CD4-positive, alpha-beta T cell (primary cell): ENCODE results near the gene SETBP1. TPM values are rescaled to one million over a fixed set of nuclear protein-coding genes. Genes with fewer than 3 reads are reported as not detected.

Experiments used
- ATAC-seq: fragments of 200-7000 bp; cut with Tn5 transposase; one replicate; pipeline ENCODE4 v1.10.0; 2022; ENCODE audit warnings: mild to moderate bottlenecking; ENCODE audit not compliant: poor library complexity
- CTCF ChIA-PET: fragments of 350-600 bp; sonication (Branson Sonifier 250); formaldehyde crosslinking; loops from one replicate; lab custom pipeline; 2021; ENCODE audit warnings: antibody characterized with exemption, inconsistent platforms; lab: Charles Lee
- POLR2A ChIA-PET: fragments of 350-600 bp; sonication (Branson Sonifier 250); formaldehyde crosslinking; loops from one replicate; lab custom pipeline; 2021; ENCODE audit warnings: antibody characterized with exemption, inconsistent platforms; lab: Charles Lee
- DNase-seq, 14 experiments: peaks; one replicate each; pipeline ENCODE4 v3.0.0-alpha.2; 2013 to 2020; ENCODE audit warnings: mixed read lengths in 2 of 14
- H3K27ac ChIP-seq, 2 donors: one replicate each; pipeline versions ENCODE4 v1.5.1 to v1.7.0; 2013; ENCODE audit warnings: low read length in 2 of 2, low read depth in 1 of 2, mild to moderate bottlenecking in 1 of 2
- H3K27me3 ChIP-seq, 2 experiments: 1 replicate in 1 of 2; 2 replicates in 1 of 2; pipeline versions ENCODE4 v1.6.1 to v1.7.0; 2013; ENCODE audit warnings: low read length in 2 of 2, control low read depth in 1 of 2, mild to moderate bottlenecking in 1 of 2, moderate library complexity in 1 of 2; ENCODE audit not compliant: insufficient read depth in 2 of 2, control insufficient read depth in 1 of 2
- H3K36me3 ChIP-seq: one replicate; pipeline ENCODE4 v1.6.1; 2013; ENCODE audit warnings: low read length, control low read depth; ENCODE audit not compliant: insufficient read depth
- H3K4me1 ChIP-seq: one replicate; pipeline ENCODE4 v1.6.1; 2013; ENCODE audit warnings: low read length, control low read depth; ENCODE audit not compliant: insufficient read depth
- H3K4me3 ChIP-seq: one replicate; pipeline ENCODE4 v1.5.1; 2013; ENCODE audit warnings: mild to moderate bottlenecking, low read length, moderate library complexity
- H3K9me3 ChIP-seq, 2 experiments: 1 replicate in 1 of 2; 2 replicates in 1 of 2; pipeline versions ENCODE4 v1.6.1 to v1.7.0; 2013; ENCODE audit warnings: low read length in 2 of 2, mild to moderate bottlenecking in 2 of 2, control low read depth in 1 of 2, moderate library complexity in 1 of 2; ENCODE audit not compliant: control insufficient read depth in 1 of 2, insufficient read depth in 1 of 2
- H3K27ac Mint-ChIP-seq: one replicate; pipeline ENCODE4 v1.8.0; 2020; ENCODE audit warnings: mixed read lengths
- H3K27me3 Mint-ChIP-seq: one replicate; pipeline ENCODE4 v1.8.0; 2021; ENCODE audit warnings: mixed read lengths
- H3K36me3 Mint-ChIP-seq: one replicate; pipeline ENCODE4 v1.8.0; 2021; ENCODE audit warnings: low read depth, mixed read lengths
- H3K4me1 Mint-ChIP-seq: one replicate; pipeline ENCODE4 v1.8.0; 2021; ENCODE audit warnings: low read depth, mixed read lengths
- H3K4me3 Mint-ChIP-seq: one replicate; pipeline ENCODE4 v1.8.0; 2020; ENCODE audit warnings: mild to moderate bottlenecking, mixed read lengths
- H3K9me3 Mint-ChIP-seq: one replicate; pipeline ENCODE4 v1.8.0; 2020; ENCODE audit warnings: mixed read lengths
- CTCF ChIP-seq: fragments of 200-600 bp; IDR thresholded peaks from one replicate; pipeline ENCODE4 v1.8.0; 2022; ENCODE audit warnings: antibody characterized with exemption, mild to moderate bottlenecking
- intact Hi-C, 2 experiments: fragments of 100-400 bp; cut with DNase I in 1 of 2; cut with micrococcal nuclease in 1 of 2; formaldehyde crosslinking; loops; one replicate each; pipeline versions ENCODE4 v1.15.1 to v1.9.0; 2023 to 2025; cut with DNase I, micrococcal nuclease
- total RNA-seq, 174 experiments: library from RNA in 2 of 174; stranded (reverse) in 2 of 174; gene quantifications; one replicate each; pipeline ENCODE4 v1.2.3 and lab custom pipeline; 2021 to 2026

Gene SETBP1
- total RNA-seq, 2 experiments from 2014 or later: 0.25 to 0.41 TPM

- Mint-ChIP-seq H3K9me3 (peaks cover 3% of the 10 kb centered on the region), H3K27ac (no peak overlapping the region), H3K4me3 (no peak overlapping the region), H3K4me1 (no peaks in the 10 kb centered on the region), H3K27me3 (no peaks in the 10 kb centered on the region), H3K36me3 (no peaks in the 10 kb centered on the region)
- TF ChIP-seq CTCF: no peak
- Histone ChIP-seq H3K9me3 (peaks cover 0 to 6% of the 10 kb centered on the region in 2 experiments), H3K36me3 (no peaks in the 10 kb centered on the region), H3K27ac (no peak overlapping the region), H3K27me3 (peaks cover 3 to 4% of the 10 kb centered on the region in 2 experiments), H3K4me1 (no peaks in the 10 kb centered on the region), H3K4me3 (no peak overlapping the region)
- DNase-seq: no peak
- no peak for ATAC-seq
- ChIA-PET CTCF (no interaction called here), POLR2A (no interaction called here)
- intact Hi-C loops: no loop called here
Measured at GRCh38 chr18:45083226-45083855, 402.7 kb downstream of the SETBP1 start.

GRCh38 chr18:45084206-45084605, 403.5 kb downstream of the SETBP1 start:
- intact Hi-C loops: no loop called here
- peaks cover 3% of the 10 kb centered on the region for H3K9me3 Mint-ChIP-seq
- H3K27me3 ChIP-seq: peaks cover 3 to 4% of the 10 kb centered on the region in 2 experiments
- H3K27ac ChIP-seq: no peak overlapping the region
- H3K9me3 ChIP-seq: peaks cover 0 to 6% of the 10 kb centered on the region in 2 experiments
- no peaks in the 10 kb centered on the region for H3K27me3 Mint-ChIP-seq
- no peaks in the 10 kb centered on the region for H3K36me3 Mint-ChIP-seq
- H3K4me1 Mint-ChIP-seq: no peaks in the 10 kb centered on the region
- H3K4me3 ChIP-seq: no peak overlapping the region
- ChIA-PET POLR2A (no interaction called here), CTCF (no interaction called here)
- H3K4me3 Mint-ChIP-seq: no peak overlapping the region
- DNase-seq: no peak
- H3K4me1 ChIP-seq: no peaks in the 10 kb centered on the region
- no peak for TF ChIP-seq CTCF
- no peak for ATAC-seq
- no peaks in the 10 kb centered on the region for H3K36me3 ChIP-seq
- no peak overlapping the region for H3K27ac Mint-ChIP-seq

GRCh38 chr18:45085916-45086624, 405.4 kb downstream of the SETBP1 start:
- Mint-ChIP-seq H3K27ac (no peak overlapping the region), H3K9me3 (peaks cover 2% of the 10 kb centered on the region), H3K27me3 (no peaks in the 10 kb centered on the region), H3K4me1 (no peaks in the 10 kb centered on the region), H3K36me3 (no peaks in the 10 kb centered on the region), H3K4me3 (no peak overlapping the region)
- DNase-seq (no peak), ATAC-seq (no peak)
- Histone ChIP-seq H3K4me3 (no peak overlapping the region), H3K9me3 (peaks cover 0 to 6% of the 10 kb centered on the region in 2 experiments), H3K27ac (no peak overlapping the region), H3K4me1 (no peaks in the 10 kb centered on the region), H3K27me3 (peaks cover 3 to 4% of the 10 kb centered on the region in 2 experiments), H3K36me3 (no peaks in the 10 kb centered on the region)
- intact Hi-C loops: no loop called here
- ChIA-PET POLR2A (no interaction called here), CTCF (no interaction called here)
- TF ChIP-seq CTCF: no peak
